K562 (cell line): ENCODE data around the gene SLC39A11. TPM values are rescaled to one million over a fixed set of nuclear protein-coding genes. Genes with fewer than 3 reads are reported as not detected.
A peak's percentile ranks its signal among the peaks of the same experiment; 100 is the strongest.

Source experiments
- ATAC-seq: fragments of 200-7000 bp; cut with Tn5 transposase; 3 replicates; pipeline ENCODE4 v1.9.1; 2020; ENCODE audit warnings: moderate library complexity
- BruUV-seq: library from RNA; stranded (reverse); fragments of 400-500 nt; replicated peaks from 2 replicates; lab custom pipeline; 2021; lab: Mats Ljungman, UMichigan
- CTCF ChIA-PET: fragments of 300-600 bp; formaldehyde crosslinking; extraction: SDS; loops from one replicate; lab custom pipeline; 2021; ENCODE audit warnings: low intra/inter-chr PET ratio; lab: Yijun Ruan, JAX
- POLR2A ChIA-PET: fragments of 300-600, 350-650 bp; sonication (Branson Sonifier 250); formaldehyde crosslinking; extraction: SDS; loops from one replicate; lab custom pipeline; 2021; ENCODE audit warnings: antibody characterized with exemption, inconsistent platforms; lab: Yijun Ruan, JAX
- DNase-seq, 4 experiments: peaks; one replicate each; pipeline versions ENCODE4 v3.0.0 to v3.0.0-alpha.2; 2011 to 2018; ENCODE audit warnings: low spot score in 3 of 4, mixed read lengths in 3 of 4; ENCODE audit errors: extremely low read depth in 1 of 4
- FAIRE-seq: peaks from 2 replicates; lab custom pipeline; 2011; peaks lifted over from hg19 to GRCh38; lab: Jason Lieb, UNC
- H2AFZ ChIP-seq: 2 replicates; pipeline ENCODE4 v1.6.0; 2011; ENCODE audit warnings: low read depth, low read length, control low read depth, inconsistent platforms
- H3K27ac ChIP-seq: fragments of 200-600 bp; 3 replicates; pipeline ENCODE4 v1.8.0; 2011; ENCODE audit warnings: low read depth, mild to moderate bottlenecking, control low read depth, inconsistent platforms, low read length, moderate library complexity, mixed read lengths; ENCODE audit errors: extremely low read depth
- H3K27me3 ChIP-seq, 2 experiments: fragments of 300-600 bp in 1 of 2; 2 replicates in 1 of 2; 3 replicates in 1 of 2; pipeline versions ENCODE4 v1.6.0 to v1.8.0; 2011; ENCODE audit warnings: inconsistent platforms in 2 of 2, low read length in 2 of 2, mild to moderate bottlenecking in 1 of 2, mixed read lengths in 1 of 2, moderate library complexity in 1 of 2; ENCODE audit not compliant: control insufficient read depth in 2 of 2, insufficient read depth in 2 of 2
- H3K36me3 ChIP-seq: fragments of 300-600 bp; 3 replicates; pipeline ENCODE4 v1.8.0; 2011; ENCODE audit warnings: mild to moderate bottlenecking, low read length, inconsistent platforms; ENCODE audit not compliant: control insufficient read depth, insufficient read depth
- H3K4me1 ChIP-seq, 2 experiments: fragments of 200-600 bp in 1 of 2; replicated peaks in 1 of 2; 2 replicates in 1 of 2; 3 replicates in 1 of 2; pipeline versions ENCODE4 v1.5.1 to v1.8.0; 2011; ENCODE audit warnings: inconsistent platforms in 2 of 2, low read length in 2 of 2, mild to moderate bottlenecking in 1 of 2, mixed read lengths in 1 of 2, moderate library complexity in 1 of 2; ENCODE audit not compliant: control insufficient read depth in 2 of 2, insufficient read depth in 2 of 2
- H3K4me2 ChIP-seq: 2 replicates; pipeline ENCODE4 v1.6.1; 2011; ENCODE audit warnings: low read length, control low read depth, inconsistent platforms, mixed read lengths; ENCODE audit not compliant: insufficient read depth
- H3K4me3 ChIP-seq: fragments of 200-600 bp; sonication (generic), shearing (Covaris generic); 2 replicates; pipeline ENCODE4 v1.5.1; 2016; ENCODE audit warnings: control low read depth, inconsistent platforms
- H3K79me2 ChIP-seq: fragments of 200-600 bp; 3 replicates; pipeline ENCODE4 v1.8.0; 2011; ENCODE audit warnings: low read length, inconsistent platforms; ENCODE audit not compliant: control insufficient read depth, insufficient read depth
- H3K9ac ChIP-seq, 2 experiments: 2 replicates each; pipeline versions ENCODE4 v1.6.0 to v1.6.1; 2011; ENCODE audit warnings: low read depth in 2 of 2, low read length in 2 of 2, control low read depth in 1 of 2, inconsistent platforms in 1 of 2, mild to moderate bottlenecking in 1 of 2, mixed read lengths in 1 of 2; ENCODE audit not compliant: insufficient read depth in 1 of 2
- H3K9me1 ChIP-seq: one replicate; pipeline ENCODE4 v1.6.0; 2011; ENCODE audit warnings: inconsistent platforms, mild to moderate bottlenecking, low read length, moderate library complexity; ENCODE audit not compliant: control insufficient read depth, insufficient read depth
- H3K9me3 ChIP-seq: replicated peaks from 2 replicates; pipeline ENCODE4 v1.5.1; 2011; ENCODE audit warnings: low read depth, low read length, inconsistent platforms; ENCODE audit not compliant: control insufficient read depth, insufficient read depth
- H4K20me1 ChIP-seq: replicated peaks from 2 replicates; pipeline ENCODE4 v1.6.1; 2011; ENCODE audit warnings: low read length, inconsistent platforms, mixed read lengths; ENCODE audit not compliant: control insufficient read depth, insufficient read depth
- BACH1 ChIP-seq: fragments of 200-800 bp; sonication (Bioruptor generic); IDR thresholded peaks from 2 replicates; pipeline ENCODE4 v1.6.1; 2016; ENCODE audit warnings: missing genetic modification characterization, missing compliant biosample characterization
- BCLAF1 ChIP-seq, 2 experiments: fragments of 450-650 bp in 1 of 2; IDR thresholded peaks; 2 replicates each; pipeline ENCODE4 v1.6.1; 2011 to 2017; ENCODE audit warnings: low read depth in 2 of 2, antibody characterized with exemption in 1 of 2, borderline replicate concordance in 1 of 2, low read length in 1 of 2, mild to moderate bottlenecking in 1 of 2, mixed read lengths in 1 of 2; ENCODE audit not compliant: control insufficient read depth in 1 of 2
- E4F1 ChIP-seq: fragments of 250-450 bp; sonication (Bioruptor Pico); IDR thresholded peaks from 2 replicates; pipeline ENCODE4 v1.5.0; 2021; ENCODE audit warnings: mild to moderate bottlenecking, borderline replicate concordance
- HDAC1 ChIP-seq, 2 experiments: fragments of 450-650 bp; IDR thresholded peaks; 2 replicates each; pipeline ENCODE4 v1.6.1; 2016 to 2017; ENCODE audit warnings: inconsistent platforms in 1 of 2, mild to moderate bottlenecking in 1 of 2, moderate library complexity in 1 of 2
- HDAC3 ChIP-seq: fragments of 450-650 bp; IDR thresholded peaks from 2 replicates; pipeline ENCODE4 v1.6.1; 2018; ENCODE audit warnings: borderline replicate concordance, mild to moderate bottlenecking, moderate library complexity; ENCODE audit not compliant: partially characterized antibody
- HMG20B ChIP-seq: fragments of 250-450 bp; sonication (Bioruptor Pico); IDR thresholded peaks from 2 replicates; pipeline ENCODE4 v1.5.0; 2021; ENCODE audit warnings: mild to moderate bottlenecking
- IRF2 ChIP-seq: sonication (generic); formaldehyde crosslinking; IDR thresholded peaks from 2 replicates; pipeline ENCODE4 v1.8.1; 2022; ENCODE audit warnings: mild to moderate bottlenecking, missing genetic modification reagents
- MAFK ChIP-seq: IDR thresholded peaks from 2 replicates; pipeline ENCODE4 v1.6.1; 2011; ENCODE audit warnings: low read length, improper control_type of control experiment
- NELFE ChIP-seq: IDR thresholded peaks from 2 replicates; pipeline ENCODE4 v1.6.1; 2011; ENCODE audit warnings: mild to moderate bottlenecking; ENCODE audit not compliant: insufficient read depth, insufficient read length
- NR2C2 ChIP-seq, 2 experiments: fragments of 200-800 bp in 1 of 2; sonication (Bioruptor generic) in 1 of 2; sonication (generic) in 1 of 2; formaldehyde crosslinking in 1 of 2; IDR thresholded peaks; 2 replicates each; pipeline versions ENCODE4 v1.6.1 to v1.8.0; 2016 to 2022; ENCODE audit warnings: mild to moderate bottlenecking in 1 of 2, missing compliant biosample characterization in 1 of 2, missing genetic modification characterization in 1 of 2, missing genetic modification reagents in 1 of 2
- PHF8 ChIP-seq: fragments of 200-600 bp; sonication (generic); IDR thresholded peaks from 2 replicates; pipeline ENCODE4 v1.6.1; 2012; ENCODE audit warnings: mixed run types, mild to moderate bottlenecking, inconsistent platforms, low read length, moderate library complexity, borderline replicate concordance
- RBM22 ChIP-seq: fragments of 200-400 bp; formaldehyde crosslinking; IDR thresholded peaks from 2 replicates; pipeline ENCODE4 v1.6.1; 2018; ENCODE audit warnings: low read length, low read depth; ENCODE audit not compliant: poor library complexity, severe bottlenecking
- SMARCA5 ChIP-seq: fragments of 450-650 bp; IDR thresholded peaks from 2 replicates; pipeline ENCODE4 v1.6.1; 2016
- ZBTB33 ChIP-seq: sonication (generic); formaldehyde crosslinking; IDR thresholded peaks from 2 replicates; pipeline ENCODE4 v1.8.1; 2023; ENCODE audit warnings: mild to moderate bottlenecking, missing genetic modification reagents
- ZNF324 ChIP-seq: fragments of 250-450 bp; sonication (Bioruptor Pico); IDR thresholded peaks from 2 replicates; pipeline ENCODE4 v1.4.0; 2020; ENCODE audit warnings: mild to moderate bottlenecking
- WGBS: fragments of 100-300 bp; shearing (Covaris generic); methylation state at CpG from one replicate; pipeline ENCODE4 v1.1.6; 2016; ENCODE audit warnings: low coverage, mixed read lengths; ENCODE audit not compliant: insufficient coverage; ENCODE audit errors: missing lambda C conversion rate; 5-methylcytosine and 5-hydroxymethylcytosine counted together
- in situ Hi-C: fragments of 300-500 bp; cut with MboI; formaldehyde crosslinking; loops from 4 replicates; pipeline ENCODE4 v1.15.0; 2018; ENCODE audit warnings: inconsistent platforms, mixed read lengths
- intact Hi-C: fragments of 100-400 bp; cut with micrococcal nuclease; formaldehyde crosslinking; loops from 2 replicates; pipeline ENCODE4 v1.14.2; 2022
- polyA plus RNA-seq, 8 experiments: library from polyadenylated mRNA; depleted of rRNA in 4 of 8; stranded (reverse) in 5 of 8; unstranded in 3 of 8; fragments of >200 nt; fragmentation: Nextera tagmentation in 2 of 8; fragmentation: Illumina TruSeq in 1 of 8; extraction: Ambion mirVana in 2 of 8; extraction: Trizol in 1 of 8; gene quantifications; 2 replicates each; pipeline versions ENCODE4 v1.2.1 to v1.2.3, GENCODE V29; 2011 to 2014; ENCODE audit warnings: inconsistent platforms in 1 of 8, missing spikeins in 1 of 8
- total RNA-seq, 7 experiments: library from RNA; depleted of rRNA in 6 of 7; stranded (reverse); fragments of >200 nt in 6 of 7; fragmentation: Illumina TruSeq in 2 of 7; extraction: Trizol in 2 of 7; gene quantifications; 2 replicates each; pipeline versions ENCODE4 v1.2.1 to v1.2.3, GENCODE V29; 2011 to 2021; ENCODE audit warnings: low replicate concordance in 1 of 7

The SLC39A11 gene
- total and polyA plus RNA-seq, 9 of the 15 experiments (the other 6 are each of a cell fraction or from before 2014, with no cell fraction given), result 10.5 to 26.4 (median 13.4) TPM

- no peaks in the 10 kb centered on the region for H3K9me1 ChIP-seq
- no peak overlapping the region for H3K9ac ChIP-seq
- ChIA-PET POLR2A (interaction anchor here (1.2 kb wide), 2 partner anchors 13 to 14 kb away, joined by 3 read pairs; no protein-coding TSS in a partner anchor), CTCF (no interaction called here)
- H3K4me3 ChIP-seq, result no peak overlapping the region
- H3K27me3 ChIP-seq, result no peaks in the 10 kb centered on the region
- no peak overlapping the region for H3K4me2 ChIP-seq
- ATAC-seq (no peak), FAIRE-seq (no peak), DNase-seq (no peak)
- H3K36me3 ChIP-seq, result peaks cover 14% of the 10 kb centered on the region; the same call in 1 of the 3 replicates
- 92% methylated on average over 8 of the region's 8 CpGs for WGBS
- in situ Hi-C loops (no loop called here), intact Hi-C loops (no loop called here)
- no peaks in the 10 kb centered on the region for H3K9me3 ChIP-seq
- no peaks in the 10 kb centered on the region; the same call in 1 of the 2 replicates for H4K20me1 ChIP-seq
- peaks cover 7 to 15% of the 10 kb centered on the region in 2 experiments; a peak in 3 of 5 replicates for H3K4me1 ChIP-seq
- H2AFZ ChIP-seq, result no peak overlapping the region
- no peaks in the 10 kb centered on the region for H3K79me2 ChIP-seq
- TSS peak; percentile 29 for BruUV-seq
- H3K27ac ChIP-seq, result no peak overlapping the region
- no peak for TF ChIP-seq PHF8
- TF ChIP-seq HDAC1 (IDR thresholded peaks at IDR 0.05), result no peak
- TF ChIP-seq IRF2 (CRISPR knock-in tag), result no peak
- TF ChIP-seq HDAC3, result no peak
- TF ChIP-seq NELFE, result no peak
- no peak for TF ChIP-seq ZBTB33 (CRISPR knock-in tag)
- TF ChIP-seq HMG20B, result no peak
- no peak for TF ChIP-seq BCLAF1 (IDR thresholded peaks at IDR 0.05; ENCODE audit: borderline replicate concordance in 1 of 2, control insufficient read depth in 1 of 2, low read depth in 2 of 2, low read length in 1 of 2)
- TF ChIP-seq E4F1, result no peak
- TF ChIP-seq SMARCA5, result no peak
- TF ChIP-seq RBM22, result no peak
- TF ChIP-seq MAFK, result no peak
- TF ChIP-seq NR2C2 (CRISPR knock-in tag; IDR thresholded peaks at IDR 0.05), result no peak
- TF ChIP-seq NR2C2 (tag; IDR thresholded peaks at IDR 0.05), result no peak
- TF ChIP-seq BACH1 (tag), result no peak
- no peak for TF ChIP-seq ZNF324
These were observed 62.0 kb downstream of the SLC39A11 start for GRCh38 chr17:73030501-73030921.
